Nucleus accumbens (tissue), 56 donors: Measurements from ENCODE around the gene MKRN3.
A peak's percentile ranks its signal among the peaks of the same experiment; 100 is the strongest.

Experiments
- DNase-seq, 56 donors: peaks; one replicate each; lab custom pipeline; 2025; lab: John Stamatoyannopoulos, UW

MKRN3 gene

GRCh38 chr15:23565395-23566070 lies at the start of gene MKRN3:
Gene MKRN3 (plus strand): TSS chr15:23565674. CDS start chr15:23565783, 109 bp downstream.
- DNase-seq, result peak in 50 of 56 donors; percentile 13 to 80 (median 46)

GRCh38 chr15:23516866-23517265 lies 48.6 kb upstream of the MKRN3 start:
- DNase-seq, result peak in 16 of 56 donors; percentile 2 to 44 (median 6)

- DNase-seq, result peak in 5 of 56 donors; percentile 3 to 47 (median 4)
Measured at GRCh38 chr15:23518104-23518503, 47.4 kb upstream of the MKRN3 start.

GRCh38 chr15:23524816-23525215 lies 40.7 kb upstream of the MKRN3 start:
- no peak for DNase-seq

GRCh38 chr15:23529891-23530290 lies 35.6 kb upstream of the MKRN3 start:
- no peak for DNase-seq

GRCh38 chr15:23532024-23532423 lies 33.5 kb upstream of the MKRN3 start:
- peak in 1 of 56 donors; percentile 14 for DNase-seq

- DNase-seq, result no peak
Measured at GRCh38 chr15:23536659-23537058, 28.8 kb upstream of the MKRN3 start.

- no peak for DNase-seq
Measured at GRCh38 chr15:23538648-23539047, 26.8 kb upstream of the MKRN3 start.

GRCh38 chr15:23539892-23540291 lies 25.6 kb upstream of the MKRN3 start:
- no peak for DNase-seq

GRCh38 chr15:23546158-23546557 lies 19.3 kb upstream of the MKRN3 start:
- no peak for DNase-seq

- DNase-seq, result peak in 3 of 56 donors; percentile 3 to 18 (median 10)
Measured at GRCh38 chr15:23548071-23548470, 17.4 kb upstream of the MKRN3 start.

GRCh38 chr15:23561914-23562313 lies 3.6 kb upstream of the MKRN3 start:
- no peak for DNase-seq

GRCh38 chr15:23564821-23565394 lies 566 bp upstream of the MKRN3 start:
- no peak for DNase-seq

GRCh38 chr15:23566071-23566554 lies 639 bp downstream of the MKRN3 start:
- peak in 38 of 56 donors; percentile 6 to 72 (median 33) for DNase-seq

GRCh38 chr15:23566651-23567050 lies 1.2 kb downstream of the MKRN3 start:
- no peak for DNase-seq

- DNase-seq, result peak in 12 of 56 donors; percentile 4 to 63 (median 19)
Measured at GRCh38 chr15:23567921-23568320, 2.4 kb downstream of the MKRN3 start.

- DNase-seq, result no peak
Measured at GRCh38 chr15:23569151-23569925, 3.9 kb downstream of the MKRN3 start.

- peak in 23 of 56 donors; percentile 4 to 56 (median 27) for DNase-seq
Measured at GRCh38 chr15:23570486-23570885, 5.0 kb downstream of the MKRN3 start.

GRCh38 chr15:23572844-23573243 lies 7.4 kb downstream of the MKRN3 start:
- no peak for DNase-seq

- DNase-seq, result no peak
Measured at GRCh38 chr15:23574742-23575141, 9.3 kb downstream of the MKRN3 start.

- no peak for DNase-seq
Measured at GRCh38 chr15:23576061-23576460, 10.6 kb downstream of the MKRN3 start.
